DND-41 (cell line): ENCODE data around the gene NTSR1.

Experiments
- EZH2 ChIP-seq: IDR thresholded peaks from 3 replicates; pipeline ENCODE4 v1.6.1; 2012; ENCODE audit warnings: borderline replicate concordance, low read depth, mild to moderate bottlenecking, moderate library complexity, low read length, inconsistent platforms; ENCODE audit not compliant: severe bottlenecking
- TF ChIP-seq, protein P1 (sequence below): IDR thresholded peaks from 2 replicates; pipeline ENCODE4 v1.5.1; 2012; ENCODE audit warnings: borderline replicate concordance, low read length, moderate library complexity, mild to moderate bottlenecking; ENCODE audit not compliant: poor library complexity, severe bottlenecking; ENCODE audit errors: extremely low read depth

DNA sequence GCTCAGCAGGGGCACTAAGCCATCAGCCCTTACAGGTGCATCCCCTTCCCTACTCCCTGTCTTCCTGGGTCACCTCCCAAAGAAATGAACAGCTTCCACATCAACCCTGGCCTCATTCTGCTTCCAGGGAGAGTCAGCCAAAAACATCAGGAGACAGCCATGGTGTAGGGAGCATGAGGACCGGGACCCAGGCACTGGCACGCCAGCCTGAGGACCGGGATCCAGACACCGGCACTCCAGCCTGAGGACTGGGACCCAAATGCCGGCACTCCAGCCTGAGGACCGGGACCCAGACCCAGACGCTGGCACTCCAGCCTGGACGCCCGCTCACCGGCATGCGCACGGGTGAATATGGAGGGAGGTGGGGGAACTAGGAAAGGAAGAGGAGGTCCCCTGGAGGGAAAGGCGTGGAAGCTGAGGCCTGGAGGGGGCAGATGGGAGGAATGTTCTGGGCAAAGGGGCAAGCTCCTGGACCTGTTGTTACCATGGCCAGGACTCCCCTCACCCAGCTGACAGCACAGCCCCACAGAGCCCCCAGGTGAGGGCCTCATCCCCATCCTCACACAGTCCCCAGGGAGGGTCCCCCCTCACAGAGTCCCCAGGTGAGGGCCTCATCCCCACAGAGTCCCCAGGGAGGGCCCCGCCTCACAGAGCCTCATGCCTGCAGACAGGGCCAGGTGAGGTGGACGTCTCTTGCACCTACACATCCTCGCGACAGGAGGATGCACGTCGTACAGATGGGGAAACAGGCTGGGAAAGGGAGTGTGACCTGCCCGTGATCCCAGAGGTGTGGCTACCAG lies 61.7 kb downstream of the NTSR1 start:
- TF ChIP-seq EZH2 = no peak
- TF ChIP-seq, protein P1, sequence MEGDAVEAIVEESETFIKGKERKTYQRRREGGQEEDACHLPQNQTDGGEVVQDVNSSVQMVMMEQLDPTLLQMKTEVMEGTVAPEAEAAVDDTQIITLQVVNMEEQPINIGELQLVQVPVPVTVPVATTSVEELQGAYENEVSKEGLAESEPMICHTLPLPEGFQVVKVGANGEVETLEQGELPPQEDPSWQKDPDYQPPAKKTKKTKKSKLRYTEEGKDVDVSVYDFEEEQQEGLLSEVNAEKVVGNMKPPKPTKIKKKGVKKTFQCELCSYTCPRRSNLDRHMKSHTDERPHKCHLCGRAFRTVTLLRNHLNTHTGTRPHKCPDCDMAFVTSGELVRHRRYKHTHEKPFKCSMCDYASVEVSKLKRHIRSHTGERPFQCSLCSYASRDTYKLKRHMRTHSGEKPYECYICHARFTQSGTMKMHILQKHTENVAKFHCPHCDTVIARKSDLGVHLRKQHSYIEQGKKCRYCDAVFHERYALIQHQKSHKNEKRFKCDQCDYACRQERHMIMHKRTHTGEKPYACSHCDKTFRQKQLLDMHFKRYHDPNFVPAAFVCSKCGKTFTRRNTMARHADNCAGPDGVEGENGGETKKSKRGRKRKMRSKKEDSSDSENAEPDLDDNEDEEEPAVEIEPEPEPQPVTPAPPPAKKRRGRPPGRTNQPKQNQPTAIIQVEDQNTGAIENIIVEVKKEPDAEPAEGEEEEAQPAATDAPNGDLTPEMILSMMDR = no peak
